K562 (cell line): ENCODE measurements around the gene UBQLN3. TPM values are rescaled to one million over a fixed set of nuclear protein-coding genes. Genes with fewer than 3 reads are reported as not detected.
A peak's percentile ranks its signal among the peaks of the same experiment; 100 is the strongest.

Experiments used
- CBX8 ChIP-seq: fragments of 200-600 bp; sonication (generic); IDR thresholded peaks from 2 replicates; pipeline ENCODE4 v1.6.1; 2012; ENCODE audit warnings: borderline replicate concordance, mixed run types, low read depth, mild to moderate bottlenecking, moderate library complexity, mixed read lengths, low read length, control low read depth, inconsistent platforms; ENCODE audit not compliant: poor library complexity, severe bottlenecking; ENCODE audit errors: extremely low read depth
- CREM ChIP-seq: IDR thresholded peaks from 2 replicates; pipeline ENCODE4 v1.6.1; 2014; ENCODE audit warnings: antibody characterized with exemption, low read depth
- CTBP1 ChIP-seq: fragments of 450-650 bp; IDR thresholded peaks from 2 replicates; pipeline ENCODE4 v1.6.1; 2016; ENCODE audit warnings: borderline replicate concordance
- ETS2 ChIP-seq: IDR thresholded peaks from 2 replicates; pipeline ENCODE4 v1.6.1; 2016; ENCODE audit warnings: borderline replicate concordance, missing genetic modification characterization, mild to moderate bottlenecking, moderate library complexity, missing compliant biosample characterization; ENCODE audit not compliant: poor library complexity, severe bottlenecking
- FOSL1 ChIP-seq: fragments of 200-800 bp; sonication (Bioruptor generic); conservative IDR thresholded peaks from 2 replicates; pipeline ENCODE4 v1.6.1; 2016; ENCODE audit warnings: missing genetic modification characterization, missing compliant biosample characterization
- HCFC1 ChIP-seq: IDR thresholded peaks from 2 replicates; pipeline ENCODE4 v1.6.1; 2012; ENCODE audit warnings: low read depth, low read length, improper control_type of control experiment
- HDAC2 ChIP-seq: fragments of 450-650 bp; IDR thresholded peaks from 2 replicates; pipeline ENCODE4 v1.6.1; 2016; ENCODE audit warnings: mild to moderate bottlenecking
- JUN ChIP-seq, 2 experiments: sonication (generic) in 1 of 2; formaldehyde crosslinking in 1 of 2; IDR thresholded peaks; 2 replicates each; pipeline versions ENCODE4 v1.6.1 to v1.8.0; 2012 to 2022; ENCODE audit warnings: borderline replicate concordance in 2 of 2, mild to moderate bottlenecking in 2 of 2, improper control_type of control experiment in 1 of 2, low read depth in 1 of 2, low read length in 1 of 2, missing genetic modification reagents in 1 of 2
- JUND ChIP-seq, 2 experiments: IDR thresholded peaks; 2 replicates in 1 of 2; 3 replicates in 1 of 2; pipeline ENCODE4 v1.6.1; 2011; ENCODE audit warnings: borderline replicate concordance in 2 of 2, low read depth in 2 of 2, low read length in 2 of 2, improper control_type of control experiment in 1 of 2, missing biosample characterization in 1 of 2, missing genetic modification characterization in 1 of 2, missing genetic modification reagents in 1 of 2
- NONO ChIP-seq, 2 experiments: fragments of 200-400 bp in 1 of 2; fragments of 450-650 bp in 1 of 2; formaldehyde crosslinking in 1 of 2; IDR thresholded peaks; 2 replicates each; pipeline ENCODE4 v1.6.1; 2017; ENCODE audit warnings: low read depth in 2 of 2, mild to moderate bottlenecking in 2 of 2, moderate library complexity in 2 of 2, low read length in 1 of 2
- RBM17 ChIP-seq: fragments of 200-400 bp; formaldehyde crosslinking; IDR thresholded peaks from 2 replicates; pipeline ENCODE4 v1.6.1; 2017; ENCODE audit warnings: low read depth, mild to moderate bottlenecking, low read length, borderline replicate concordance
- SLC30A9 ChIP-seq: fragments of 250-450 bp; sonication (Bioruptor Pico); IDR thresholded peaks from 2 replicates; pipeline ENCODE4 v1.8.0; 2022; ENCODE audit warnings: mild to moderate bottlenecking, moderate library complexity
- SMC3 ChIP-seq: conservative IDR thresholded peaks from 2 replicates; pipeline ENCODE4 v1.6.1; 2011; ENCODE audit warnings: low read depth, low read length, improper control_type of control experiment; ENCODE audit not compliant: insufficient read depth
- ZNF232 ChIP-seq: sonication (generic); formaldehyde crosslinking; IDR thresholded peaks from 2 replicates; pipeline ENCODE4 v1.8.0; 2022; ENCODE audit warnings: mild to moderate bottlenecking, missing genetic modification reagents
- ZNF316 ChIP-seq: fragments of 450-650 bp; IDR thresholded peaks from 2 replicates; pipeline ENCODE4 v1.6.1; 2016
- ZNF77 ChIP-seq: fragments of 250-450 bp; sonication (Bioruptor Pico); IDR thresholded peaks from 2 replicates; pipeline ENCODE4 v1.5.0; 2020
- polyA plus RNA-seq, 8 experiments: library from polyadenylated mRNA; depleted of rRNA in 4 of 8; stranded (reverse) in 5 of 8; unstranded in 3 of 8; fragments of >200 nt; fragmentation: Nextera tagmentation in 2 of 8; fragmentation: Illumina TruSeq in 1 of 8; extraction: Ambion mirVana in 2 of 8; extraction: Trizol in 1 of 8; gene quantifications; 2 replicates each; pipeline versions ENCODE4 v1.2.1 to v1.2.3, GENCODE V29; 2011 to 2014; ENCODE audit warnings: inconsistent platforms in 1 of 8, missing spikeins in 1 of 8
- total RNA-seq, 7 experiments: library from RNA; depleted of rRNA in 6 of 7; stranded (reverse); fragments of >200 nt in 6 of 7; fragmentation: Illumina TruSeq in 2 of 7; extraction: Trizol in 2 of 7; gene quantifications; 2 replicates each; pipeline versions ENCODE4 v1.2.1 to v1.2.3, GENCODE V29; 2011 to 2021; ENCODE audit warnings: low replicate concordance in 1 of 7
- TF ChIP-seq, protein P1 (sequence below): sonication (generic); formaldehyde crosslinking; IDR thresholded peaks from 2 replicates; pipeline ENCODE4 v1.8.1; 2023; ENCODE audit warnings: mild to moderate bottlenecking, missing genetic modification reagents
- TF ChIP-seq, protein P2 (sequence below): fragments of 250-450 bp; sonication (Bioruptor Pico); IDR thresholded peaks from 2 replicates; pipeline ENCODE4 v1.5.0; 2022; ENCODE audit warnings: mild to moderate bottlenecking
- TF ChIP-seq, protein P3 (sequence below): fragments of 450-650 bp; IDR thresholded peaks from 2 replicates; pipeline ENCODE4 v1.6.1; 2016; ENCODE audit warnings: mild to moderate bottlenecking

UBQLN3 gene
- total and polyA plus RNA-seq, 9 of the 15 experiments (the other 6 are each of a cell fraction or from before 2014, with no cell fraction given) = 0.01 to 0.27 TPM; not detected in 7

DNA sequence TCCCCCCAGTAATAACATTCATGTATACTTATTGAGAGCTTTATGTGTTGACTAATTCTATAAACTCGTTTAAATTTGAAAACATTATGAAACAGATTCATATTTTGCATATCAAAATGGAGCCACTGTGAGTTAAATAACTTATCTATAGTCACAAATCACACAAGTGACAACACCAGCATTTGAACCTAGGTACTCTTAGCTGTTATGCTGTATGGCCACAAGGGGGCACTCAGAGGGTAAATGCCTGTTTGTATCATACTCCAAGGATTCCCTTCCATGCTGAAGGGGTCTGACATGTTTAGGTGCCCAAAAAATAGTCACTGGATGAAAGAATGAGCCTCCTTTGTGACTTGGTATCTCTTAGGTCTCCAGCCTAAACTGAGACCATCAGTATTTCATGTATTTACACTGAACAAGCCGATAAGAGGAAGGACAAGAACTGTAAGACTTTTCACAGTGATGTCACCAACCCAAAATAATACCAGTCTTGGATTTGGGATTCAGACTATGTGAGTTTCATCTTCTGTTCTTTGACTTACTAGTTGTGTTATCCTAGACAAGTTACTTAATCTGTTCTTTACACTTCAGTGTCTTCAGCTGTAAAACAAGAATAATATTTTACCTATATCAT, 33.5 kb downstream of the UBQLN3 start (continued):
- TF ChIP-seq RBM17 = no peak
- TF ChIP-seq FOSL1 (tag) = no peak
- no peak for TF ChIP-seq SLC30A9 (CRISPR knock-in tag)
- peak; percentile 47; the same call in 1 of the 2 replicates for TF ChIP-seq CREM
- no peak for TF ChIP-seq ZNF316
- no peak for TF ChIP-seq ETS2 (tag)
- TF ChIP-seq, protein P1, sequence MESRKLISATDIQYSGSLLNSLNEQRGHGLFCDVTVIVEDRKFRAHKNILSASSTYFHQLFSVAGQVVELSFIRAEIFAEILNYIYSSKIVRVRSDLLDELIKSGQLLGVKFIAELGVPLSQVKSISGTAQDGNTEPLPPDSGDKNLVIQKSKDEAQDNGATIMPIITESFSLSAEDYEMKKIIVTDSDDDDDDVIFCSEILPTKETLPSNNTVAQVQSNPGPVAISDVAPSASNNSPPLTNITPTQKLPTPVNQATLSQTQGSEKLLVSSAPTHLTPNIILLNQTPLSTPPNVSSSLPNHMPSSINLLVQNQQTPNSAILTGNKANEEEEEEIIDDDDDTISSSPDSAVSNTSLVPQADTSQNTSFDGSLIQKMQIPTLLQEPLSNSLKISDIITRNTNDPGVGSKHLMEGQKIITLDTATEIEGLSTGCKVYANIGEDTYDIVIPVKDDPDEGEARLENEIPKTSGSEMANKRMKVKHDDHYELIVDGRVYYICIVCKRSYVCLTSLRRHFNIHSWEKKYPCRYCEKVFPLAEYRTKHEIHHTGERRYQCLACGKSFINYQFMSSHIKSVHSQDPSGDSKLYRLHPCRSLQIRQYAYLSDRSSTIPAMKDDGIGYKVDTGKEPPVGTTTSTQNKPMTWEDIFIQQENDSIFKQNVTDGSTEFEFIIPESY (CRISPR knock-in tag) = no peak
- no peak for TF ChIP-seq CBX8
- TF ChIP-seq, protein P2, sequence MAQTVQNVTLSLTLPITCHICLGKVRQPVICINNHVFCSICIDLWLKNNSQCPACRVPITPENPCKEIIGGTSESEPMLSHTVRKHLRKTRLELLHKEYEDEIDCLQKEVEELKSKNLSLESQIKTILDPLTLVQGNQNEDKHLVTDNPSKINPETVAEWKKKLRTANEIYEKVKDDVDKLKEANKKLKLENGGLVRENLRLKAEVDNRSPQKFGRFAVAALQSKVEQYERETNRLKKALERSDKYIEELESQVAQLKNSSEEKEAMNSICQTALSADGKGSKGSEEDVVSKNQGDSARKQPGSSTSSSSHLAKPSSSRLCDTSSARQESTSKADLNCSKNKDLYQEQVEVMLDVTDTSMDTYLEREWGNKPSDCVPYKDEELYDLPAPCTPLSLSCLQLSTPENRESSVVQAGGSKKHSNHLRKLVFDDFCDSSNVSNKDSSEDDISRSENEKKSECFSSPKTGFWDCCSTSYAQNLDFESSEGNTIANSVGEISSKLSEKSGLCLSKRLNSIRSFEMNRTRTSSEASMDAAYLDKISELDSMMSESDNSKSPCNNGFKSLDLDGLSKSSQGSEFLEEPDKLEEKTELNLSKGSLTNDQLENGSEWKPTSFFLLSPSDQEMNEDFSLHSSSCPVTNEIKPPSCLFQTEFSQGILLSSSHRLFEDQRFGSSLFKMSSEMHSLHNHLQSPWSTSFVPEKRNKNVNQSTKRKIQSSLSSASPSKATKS = no peak
- no peak for TF ChIP-seq HCFC1
- no peak for TF ChIP-seq CTBP1
- no peak for TF ChIP-seq ZNF232 (CRISPR knock-in tag)
- TF ChIP-seq ZNF77 = no peak
- no peak for TF ChIP-seq JUND (IDR thresholded peaks at IDR 0.05; ENCODE audit: borderline replicate concordance, low read depth, low read length)
- TF ChIP-seq JUND (tag; IDR thresholded peaks at IDR 0.05; ENCODE audit: borderline replicate concordance, low read depth, low read length) = 0 out of 3 replicates have a peak, but pooled peaks have one; percentile 20
- TF ChIP-seq JUN (IDR thresholded peaks at IDR 0.05; ENCODE audit: borderline replicate concordance, low read depth, low read length) = no peak
- TF ChIP-seq JUN (CRISPR knock-in tag; IDR thresholded peaks at IDR 0.05; ENCODE audit: borderline replicate concordance) = no peak
- peak; percentile 58 for TF ChIP-seq SMC3
- no peak for TF ChIP-seq NONO (IDR thresholded peaks at IDR 0.05; ENCODE audit: low read depth in 2 of 2, low read length in 1 of 2)
- TF ChIP-seq HDAC2 = no peak
- TF ChIP-seq, protein P3, sequence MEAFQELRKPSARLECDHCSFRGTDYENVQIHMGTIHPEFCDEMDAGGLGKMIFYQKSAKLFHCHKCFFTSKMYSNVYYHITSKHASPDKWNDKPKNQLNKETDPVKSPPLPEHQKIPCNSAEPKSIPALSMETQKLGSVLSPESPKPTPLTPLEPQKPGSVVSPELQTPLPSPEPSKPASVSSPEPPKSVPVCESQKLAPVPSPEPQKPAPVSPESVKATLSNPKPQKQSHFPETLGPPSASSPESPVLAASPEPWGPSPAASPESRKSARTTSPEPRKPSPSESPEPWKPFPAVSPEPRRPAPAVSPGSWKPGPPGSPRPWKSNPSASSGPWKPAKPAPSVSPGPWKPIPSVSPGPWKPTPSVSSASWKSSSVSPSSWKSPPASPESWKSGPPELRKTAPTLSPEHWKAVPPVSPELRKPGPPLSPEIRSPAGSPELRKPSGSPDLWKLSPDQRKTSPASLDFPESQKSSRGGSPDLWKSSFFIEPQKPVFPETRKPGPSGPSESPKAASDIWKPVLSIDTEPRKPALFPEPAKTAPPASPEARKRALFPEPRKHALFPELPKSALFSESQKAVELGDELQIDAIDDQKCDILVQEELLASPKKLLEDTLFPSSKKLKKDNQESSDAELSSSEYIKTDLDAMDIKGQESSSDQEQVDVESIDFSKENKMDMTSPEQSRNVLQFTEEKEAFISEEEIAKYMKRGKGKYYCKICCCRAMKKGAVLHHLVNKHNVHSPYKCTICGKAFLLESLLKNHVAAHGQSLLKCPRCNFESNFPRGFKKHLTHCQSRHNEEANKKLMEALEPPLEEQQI = no peak
